Measurements from ENCODE around the gene ZNF888. TPM values are rescaled to one million over a fixed set of nuclear protein-coding genes. Genes with fewer than 3 reads are reported as not detected.

ZNF888 gene
- total and polyA plus RNA-seq, 9 of the 15 experiments (the other 6 are each of a cell fraction or from before 2014, with no cell fraction given) = 1.6 to 13.3 (median 9.9) TPM

GRCh38 chr19:52942386-52943133, 19.3 kb upstream of the ZNF888 start (continued):
- TF ChIP-seq, protein P1, sequence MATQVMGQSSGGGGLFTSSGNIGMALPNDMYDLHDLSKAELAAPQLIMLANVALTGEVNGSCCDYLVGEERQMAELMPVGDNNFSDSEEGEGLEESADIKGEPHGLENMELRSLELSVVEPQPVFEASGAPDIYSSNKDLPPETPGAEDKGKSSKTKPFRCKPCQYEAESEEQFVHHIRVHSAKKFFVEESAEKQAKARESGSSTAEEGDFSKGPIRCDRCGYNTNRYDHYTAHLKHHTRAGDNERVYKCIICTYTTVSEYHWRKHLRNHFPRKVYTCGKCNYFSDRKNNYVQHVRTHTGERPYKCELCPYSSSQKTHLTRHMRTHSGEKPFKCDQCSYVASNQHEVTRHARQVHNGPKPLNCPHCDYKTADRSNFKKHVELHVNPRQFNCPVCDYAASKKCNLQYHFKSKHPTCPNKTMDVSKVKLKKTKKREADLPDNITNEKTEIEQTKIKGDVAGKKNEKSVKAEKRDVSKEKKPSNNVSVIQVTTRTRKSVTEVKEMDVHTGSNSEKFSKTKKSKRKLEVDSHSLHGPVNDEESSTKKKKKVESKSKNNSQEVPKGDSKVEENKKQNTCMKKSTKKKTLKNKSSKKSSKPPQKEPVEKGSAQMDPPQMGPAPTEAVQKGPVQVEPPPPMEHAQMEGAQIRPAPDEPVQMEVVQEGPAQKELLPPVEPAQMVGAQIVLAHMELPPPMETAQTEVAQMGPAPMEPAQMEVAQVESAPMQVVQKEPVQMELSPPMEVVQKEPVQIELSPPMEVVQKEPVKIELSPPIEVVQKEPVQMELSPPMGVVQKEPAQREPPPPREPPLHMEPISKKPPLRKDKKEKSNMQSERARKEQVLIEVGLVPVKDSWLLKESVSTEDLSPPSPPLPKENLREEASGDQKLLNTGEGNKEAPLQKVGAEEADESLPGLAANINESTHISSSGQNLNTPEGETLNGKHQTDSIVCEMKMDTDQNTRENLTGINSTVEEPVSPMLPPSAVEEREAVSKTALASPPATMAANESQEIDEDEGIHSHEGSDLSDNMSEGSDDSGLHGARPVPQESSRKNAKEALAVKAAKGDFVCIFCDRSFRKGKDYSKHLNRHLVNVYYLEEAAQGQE (IDR thresholded peaks at IDR 0.05; ENCODE audit: borderline replicate concordance) = no peak; the same call in 1 of the 2 replicates
- TF ChIP-seq, protein P1 (CRISPR knock-in tag; IDR thresholded peaks at IDR 0.05; ENCODE audit: low read depth) = no peak
- TF ChIP-seq E2F8 (IDR thresholded peaks at IDR 0.05; ENCODE audit: low read depth, partially characterized antibody) = no peak
- no peak for TF ChIP-seq ZNF274 (IDR thresholded peaks at IDR 0.05; ENCODE audit: borderline replicate concordance, low read depth, low read length)
- no peak for TF ChIP-seq RNF2 (IDR thresholded peaks at IDR 0.05)
- no peak for TF ChIP-seq RAD51 (IDR thresholded peaks at IDR 0.05; ENCODE audit: borderline replicate concordance, low read depth)
